HCT116 (cell line): ENCODE measurements around the gene PTDSS2. TPM values are rescaled to one million over a fixed set of nuclear protein-coding genes. Genes with fewer than 3 reads are reported as not detected.

Source experiments
- ATAC-seq: fragments of 200-7000 bp; cut with Tn5 transposase; 2 replicates; pipeline ENCODE4 v1.9.1; 2020; ENCODE audit warnings: mild to moderate bottlenecking, moderate library complexity
- BruUV-seq: library from RNA; stranded (reverse); fragments of 400-500 nt; replicated peaks from 2 replicates; lab custom pipeline; 2021; lab: Mats Ljungman, UMichigan
- CTCF ChIA-PET: fragments of 300-600 bp; sonication (Branson Sonifier 250); formaldehyde crosslinking; loops from one replicate; lab custom pipeline; 2021; ENCODE audit warnings: antibody characterized with exemption; lab: Charles Lee
- POLR2A ChIA-PET: fragments of 300-600, 350-600 bp; sonication (Branson Sonifier 250); formaldehyde crosslinking; loops from one replicate; lab custom pipeline; 2021; ENCODE audit warnings: antibody characterized with exemption; lab: Charles Lee
- RAD21 ChIA-PET, 2 experiments: fragments of 300-600 bp; sonication (Branson Sonifier 250); formaldehyde crosslinking; loops; one replicate each; lab custom pipeline; 2023; ENCODE audit warnings: low total read pairs in 2 of 2; ENCODE audit not compliant: uncharacterized antibody in 2 of 2, unreplicated experiment in 2 of 2, low non-redundant PET in 1 of 2; lab: Charles Lee
- DNase-seq: peaks from one replicate; pipeline ENCODE4 v3.0.0-alpha.2; 2010; ENCODE audit warnings: low read depth, low spot score
- H2AFZ ChIP-seq: fragments of 200-600 bp; shearing (Covaris generic), sonication (generic); 2 replicates; pipeline ENCODE4 v1.6.1; 2017; ENCODE audit warnings: low read depth, mixed run types, mixed read lengths, antibody characterized with exemption, low read length; ENCODE audit not compliant: poor library complexity, severe bottlenecking
- H3K27ac ChIP-seq: 2 replicates; pipeline ENCODE4 v1.5.1; 2012; ENCODE audit warnings: low read depth, low read length
- H3K27me3 ChIP-seq: fragments of 200-600 bp; sonication (generic); 2 replicates; pipeline ENCODE4 v1.6.1; 2016; ENCODE audit warnings: mixed run types, low read length, mixed read lengths; ENCODE audit not compliant: insufficient read depth
- H3K36me3 ChIP-seq, 2 experiments: fragments of 200-500 bp in 1 of 2; fragments of 200-600 bp in 1 of 2; sonication (Bioruptor generic) in 1 of 2; sonication (generic) in 1 of 2; 2 replicates each; pipeline versions ENCODE4 v1.5.1 to v1.6.1; 2014 to 2016; ENCODE audit warnings: low read length in 2 of 2, inconsistent platforms in 1 of 2, mixed read lengths in 1 of 2, mixed run types in 1 of 2; ENCODE audit not compliant: insufficient read depth in 2 of 2, control insufficient read depth in 1 of 2
- H3K4me1 ChIP-seq, 2 experiments: fragments of 200-600 bp in 1 of 2; sonication (generic) in 1 of 2; 2 replicates each; pipeline versions ENCODE4 v1.5.1 to v1.6.1; 2012 to 2017; ENCODE audit warnings: low read length in 2 of 2, inconsistent platforms in 1 of 2, mild to moderate bottlenecking in 1 of 2, mixed read lengths in 1 of 2, mixed run types in 1 of 2, moderate library complexity in 1 of 2; ENCODE audit not compliant: insufficient read depth in 2 of 2, control insufficient read depth in 1 of 2
- H3K4me2 ChIP-seq: fragments of 200-600 bp; sonication (generic); 2 replicates; pipeline ENCODE4 v1.6.1; 2017; ENCODE audit warnings: mixed run types, low read length, mixed read lengths
- H3K4me3 ChIP-seq, 2 experiments: fragments of 200-600 bp in 1 of 2; sonication (generic) in 1 of 2; replicated peaks in 1 of 2; 2 replicates each; pipeline ENCODE4 v1.5.1; 2011 to 2016; ENCODE audit warnings: low read length in 2 of 2, control low read depth in 1 of 2, low read depth in 1 of 2, mild to moderate bottlenecking in 1 of 2, mixed read lengths in 1 of 2, mixed run types in 1 of 2
- H3K79me2 ChIP-seq: fragments of 200-600 bp; sonication (generic); 2 replicates; pipeline ENCODE4 v1.6.1; 2017; ENCODE audit warnings: mild to moderate bottlenecking, mixed run types, low read length, moderate library complexity, mixed read lengths; ENCODE audit not compliant: insufficient read depth
- H3K9ac ChIP-seq: fragments of 200-600 bp; sonication (generic); 2 replicates; pipeline ENCODE4 v1.6.1; 2016; ENCODE audit warnings: low read length, mixed read lengths
- H3K9me2 ChIP-seq: fragments of 200-600 bp; sonication (generic), shearing (Covaris generic); 2 replicates; pipeline ENCODE4 v1.6.1; 2017; ENCODE audit warnings: mixed run types, mild to moderate bottlenecking, moderate library complexity; ENCODE audit not compliant: insufficient read depth
- H3K9me3 ChIP-seq, 2 experiments: fragments of 200-500 bp in 1 of 2; fragments of 200-600 bp in 1 of 2; sonication (Bioruptor generic) in 1 of 2; sonication (generic) in 1 of 2; 2 replicates each; pipeline ENCODE4 v1.6.1; 2014 to 2017; ENCODE audit warnings: low read length in 2 of 2, mixed read lengths in 2 of 2, inconsistent platforms in 1 of 2, low read depth in 1 of 2, mild to moderate bottlenecking in 1 of 2, mixed run types in 1 of 2, moderate library complexity in 1 of 2; ENCODE audit not compliant: control insufficient read depth in 1 of 2, insufficient read depth in 1 of 2
- H4K20me1 ChIP-seq: fragments of 200-600 bp; sonication (generic), shearing (Covaris generic); 2 replicates; pipeline ENCODE4 v1.6.1; 2017; ENCODE audit warnings: mixed run types, mild to moderate bottlenecking, moderate library complexity; ENCODE audit not compliant: insufficient read depth
- CEBPB ChIP-seq: IDR thresholded peaks from 2 replicates; pipeline ENCODE4 v1.6.1; 2012; ENCODE audit warnings: low read depth
- EGR1 ChIP-seq: IDR thresholded peaks from 2 replicates; pipeline ENCODE4 v1.6.1; 2012; ENCODE audit warnings: low read depth
- ELF1 ChIP-seq: IDR thresholded peaks from 2 replicates; pipeline ENCODE4 v1.6.1; 2012; ENCODE audit warnings: low read depth, borderline replicate concordance
- EZH2phosphoT487 ChIP-seq: fragments of 200-600 bp; IDR thresholded peaks from 2 replicates; pipeline ENCODE4 v1.6.1; 2018; ENCODE audit warnings: antibody characterized with exemption, borderline replicate concordance
- FOSL1 ChIP-seq: IDR thresholded peaks from 2 replicates; pipeline ENCODE4 v1.6.1; 2012; ENCODE audit warnings: low read depth
- JUND ChIP-seq: IDR thresholded peaks from 2 replicates; pipeline ENCODE4 v1.6.1; 2012
- MAX ChIP-seq: IDR thresholded peaks from 2 replicates; pipeline ENCODE4 v1.6.1; 2012
- POLR2AphosphoS5 ChIP-seq: IDR thresholded peaks from 2 replicates; pipeline ENCODE4 v1.6.1; 2011; ENCODE audit warnings: mild to moderate bottlenecking, low read depth, low read length, moderate library complexity
- RAD21 ChIP-seq: IDR thresholded peaks from 2 replicates; pipeline ENCODE4 v1.6.1; 2012; ENCODE audit warnings: low read depth, mild to moderate bottlenecking
- SIN3A ChIP-seq: IDR thresholded peaks from 2 replicates; pipeline ENCODE4 v1.6.1; 2012; ENCODE audit warnings: low read depth
- SRF ChIP-seq: IDR thresholded peaks from 2 replicates; pipeline ENCODE4 v1.6.1; 2012; ENCODE audit warnings: low read depth
- TCF7L2 ChIP-seq: IDR thresholded peaks from 2 replicates; pipeline ENCODE4 v1.7.0; 2011; ENCODE audit warnings: borderline replicate concordance, inconsistent platforms; ENCODE audit not compliant: insufficient read depth, insufficient read length; ENCODE audit errors: extremely low read depth
- ZBTB33 ChIP-seq: IDR thresholded peaks from 2 replicates; pipeline ENCODE4 v1.6.1; 2011; ENCODE audit warnings: mild to moderate bottlenecking, low read length, moderate library complexity; ENCODE audit not compliant: insufficient replicate concordance; ENCODE audit errors: extremely low read depth
- intact Hi-C: fragments of 100-400 bp; cut with micrococcal nuclease; formaldehyde crosslinking; loops from 2 replicates; pipeline ENCODE4 v1.10.0; 2022
- total RNA-seq: library from RNA; stranded (reverse); gene quantifications from one replicate; pipeline ENCODE4 v1.2.1, GENCODE V29; 2021; ENCODE audit not compliant: unreplicated experiment

The PTDSS2 gene
- total RNA-seq, 1 experiment from 2014 or later = 40.1 TPM

- TF ChIP-seq TCF7L2 (no peak), SRF (no peak)
Observed at GRCh38 chr11:508956-509355, 58.9 kb downstream of the PTDSS2 start (continued).

GRCh38 chr11:512761-513595 lies 62.9 kb downstream of the PTDSS2 start:
- Histone ChIP-seq H3K27ac (no peak overlapping the region), H2AFZ (no peak overlapping the region), H4K20me1 (no peaks in the 10 kb centered on the region), H3K79me2 (peaks cover 4% of the 10 kb centered on the region; the same call in 1 of the 2 replicates), H3K4me1 (no peaks in the 10 kb centered on the region), H3K27me3 (no peaks in the 10 kb centered on the region), H3K4me2 (no peak overlapping the region), H3K9ac (no peak overlapping the region), H3K4me3 (no peak overlapping the region), H3K36me3 (peaks cover 0 to 16% of the 10 kb centered on the region in 2 experiments; a peak in 2 of 4 replicates), H3K9me2 (no peaks in the 10 kb centered on the region), H3K9me3 (peaks cover 0 to 17% of the 10 kb centered on the region in 2 experiments; a peak in 1 of 4 replicates)
- CTCF ChIA-PET = no interaction called here
- DNase-seq = no peak
- POLR2A ChIA-PET = no interaction called here
- no peak for TF ChIP-seq JUND
- no peak for TF ChIP-seq ZBTB33
- no peak for TF ChIP-seq EGR1
- no peak for TF ChIP-seq CEBPB
- TF ChIP-seq RAD21 = no peak
- no peak for TF ChIP-seq FOSL1
- TF ChIP-seq EZH2phosphoT487 = no peak
- no peak for TF ChIP-seq MAX
- no peak for TF ChIP-seq POLR2AphosphoS5
- TF ChIP-seq ELF1 = no peak
- no peak for TF ChIP-seq SIN3A
- no TSS peak for BruUV-seq
- RAD21 ChIA-PET = no interaction called here
- ATAC-seq = no peak
- intact Hi-C loops = no loop called here
